Neural crest cell (in vitro differentiated cells): ENCODE results near the gene TMEM187. TPM values are rescaled to one million over a fixed set of nuclear protein-coding genes. Genes with fewer than 3 reads are reported as not detected.
A peak's percentile ranks its signal among the peaks of the same experiment; 100 is the strongest.

Source experiments
- DNase-seq: peaks from one replicate; pipeline ENCODE4 v3.0.0; 2021; ENCODE audit warnings: low read depth, mixed read lengths, low spot score
- H3K27ac Mint-ChIP-seq: one replicate; pipeline ENCODE4 v1.8.0; 2021; ENCODE audit warnings: mild to moderate bottlenecking, mixed read lengths; ENCODE audit not compliant: unreplicated experiment
- H3K27me3 Mint-ChIP-seq: 2 replicates; pipeline ENCODE4 v1.8.0; 2021; ENCODE audit warnings: low read depth, mild to moderate bottlenecking, mixed read lengths
- H3K36me3 Mint-ChIP-seq: 2 replicates; pipeline ENCODE4 v1.8.0; 2021; ENCODE audit warnings: low read depth, mild to moderate bottlenecking, mixed read lengths
- H3K4me1 Mint-ChIP-seq: 2 replicates; pipeline ENCODE4 v1.8.0; 2021; ENCODE audit warnings: mixed read lengths
- H3K4me3 Mint-ChIP-seq: one replicate; pipeline ENCODE4 v1.8.0; 2021; ENCODE audit warnings: mild to moderate bottlenecking, mixed read lengths
- H3K9me3 Mint-ChIP-seq: 2 replicates; pipeline ENCODE4 v1.8.0; 2021; ENCODE audit warnings: mixed read lengths
- CTCF ChIP-seq: fragments of 200-600 bp; sonication (generic); conservative IDR thresholded peaks from 2 replicates; pipeline ENCODE4 v1.5.0; 2021; ENCODE audit warnings: antibody characterized with exemption, mild to moderate bottlenecking
- total RNA-seq: library from RNA; stranded (reverse); gene quantifications from 2 replicates; pipeline ENCODE4 v1.2.1, GENCODE V29; 2021

The TMEM187 gene
- total RNA-seq, 1 donor from 2014 or later: 8.0 TPM

- peaks cover 4% of the 10 kb centered on the region for H3K36me3 Mint-ChIP-seq
Measured at GRCh38 chrX:154020536-154021115, 48.1 kb downstream of the TMEM187 start.

GRCh38 chrX:154021131-154021611 lies 48.6 kb downstream of the TMEM187 start:
- no peak for TF ChIP-seq CTCF
- Mint-ChIP-seq H3K27ac (no peak overlapping the region), H3K9me3 (no peaks in the 10 kb centered on the region), H3K4me1 (peaks cover 20% of the 10 kb centered on the region), H3K27me3 (peaks cover 2% of the 10 kb centered on the region), H3K36me3 (peaks cover 4% of the 10 kb centered on the region), H3K4me3 (no peak overlapping the region)
- no peak for DNase-seq

More at GRCh38 chrX:154020536-154021115, 48.1 kb downstream of the TMEM187 start:
- H3K27ac Mint-ChIP-seq: peak overlapping the region; percentile 95
- no peak for TF ChIP-seq CTCF
- H3K27me3 Mint-ChIP-seq: peaks cover 2% of the 10 kb centered on the region
- peaks cover 20% of the 10 kb centered on the region for H3K4me1 Mint-ChIP-seq
- peak overlapping the region; percentile 82 for H3K4me3 Mint-ChIP-seq
- no peaks in the 10 kb centered on the region for H3K9me3 Mint-ChIP-seq
- no peak for DNase-seq

GRCh38 chrX:154022108-154022507 lies 49.6 kb downstream of the TMEM187 start:
- Mint-ChIP-seq H3K4me3 (peak overlapping the region; percentile 9), H3K4me1 (peaks cover 20% of the 10 kb centered on the region), H3K9me3 (no peaks in the 10 kb centered on the region), H3K36me3 (peaks cover 4% of the 10 kb centered on the region), H3K27ac (no peak overlapping the region), H3K27me3 (peaks cover 2% of the 10 kb centered on the region)
- no peak for DNase-seq
- TF ChIP-seq CTCF: no peak

- Mint-ChIP-seq H3K4me3 (peak overlapping the region; percentile 1), H3K9me3 (no peaks in the 10 kb centered on the region), H3K27me3 (peaks cover 2% of the 10 kb centered on the region), H3K27ac (peak overlapping the region; percentile 88), H3K36me3 (peaks cover 8% of the 10 kb centered on the region), H3K4me1 (peaks cover 20% of the 10 kb centered on the region)
- no peak for DNase-seq
- no peak for TF ChIP-seq CTCF
Measured at GRCh38 chrX:154023276-154024000, 50.9 kb downstream of the TMEM187 start.

- Mint-ChIP-seq H3K27ac (no peak overlapping the region), H3K27me3 (peaks cover 2% of the 10 kb centered on the region), H3K36me3 (peaks cover 8% of the 10 kb centered on the region), H3K4me1 (peaks cover 16% of the 10 kb centered on the region), H3K9me3 (no peaks in the 10 kb centered on the region), H3K4me3 (no peak overlapping the region)
- no peak for DNase-seq
- no peak for TF ChIP-seq CTCF
Measured at GRCh38 chrX:154024271-154024670, 51.7 kb downstream of the TMEM187 start.
